Fibroblast of mammary gland (primary cell): ENCODE data around the gene HOXB9.

ENCODE experiments used
- DNase-seq: peaks from one replicate; pipeline ENCODE4 v3.0.0-alpha.2; 2010; ENCODE audit warnings: low read depth
- H3K4me3 ChIP-seq: 2 replicates; pipeline ENCODE4 v1.5.1; 2011; ENCODE audit warnings: low read depth, mild to moderate bottlenecking, low read length, moderate library complexity; ENCODE audit not compliant: control insufficient read depth
- TF ChIP-seq, protein P1 (sequence below): conservative IDR thresholded peaks from 2 replicates; pipeline ENCODE4 v1.5.1; 2011; ENCODE audit warnings: low read depth, low read length, inconsistent platforms; ENCODE audit not compliant: control insufficient read depth, insufficient read depth

HOXB9 gene

DNA sequence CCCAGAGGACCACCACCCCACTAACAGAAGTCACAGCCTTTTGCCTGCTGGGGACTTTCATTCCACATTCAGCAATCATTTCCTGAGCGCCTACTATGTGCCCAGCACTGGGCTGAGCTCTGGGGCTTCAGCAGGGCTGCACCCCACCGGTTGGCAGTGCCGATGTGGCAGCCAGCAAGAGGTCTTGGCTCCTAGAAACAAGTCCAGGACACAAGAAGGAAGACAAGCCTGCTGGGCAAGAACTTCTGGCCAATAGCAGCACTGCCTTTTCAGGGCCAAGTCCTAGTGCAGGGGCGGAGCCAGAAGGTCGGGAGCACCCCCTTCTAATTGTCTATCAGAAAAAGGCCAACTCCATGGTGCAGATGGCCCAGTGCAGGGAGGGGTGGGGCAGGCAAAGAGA, 13.0 kb upstream of the HOXB9 start:
- TF ChIP-seq, protein P1, sequence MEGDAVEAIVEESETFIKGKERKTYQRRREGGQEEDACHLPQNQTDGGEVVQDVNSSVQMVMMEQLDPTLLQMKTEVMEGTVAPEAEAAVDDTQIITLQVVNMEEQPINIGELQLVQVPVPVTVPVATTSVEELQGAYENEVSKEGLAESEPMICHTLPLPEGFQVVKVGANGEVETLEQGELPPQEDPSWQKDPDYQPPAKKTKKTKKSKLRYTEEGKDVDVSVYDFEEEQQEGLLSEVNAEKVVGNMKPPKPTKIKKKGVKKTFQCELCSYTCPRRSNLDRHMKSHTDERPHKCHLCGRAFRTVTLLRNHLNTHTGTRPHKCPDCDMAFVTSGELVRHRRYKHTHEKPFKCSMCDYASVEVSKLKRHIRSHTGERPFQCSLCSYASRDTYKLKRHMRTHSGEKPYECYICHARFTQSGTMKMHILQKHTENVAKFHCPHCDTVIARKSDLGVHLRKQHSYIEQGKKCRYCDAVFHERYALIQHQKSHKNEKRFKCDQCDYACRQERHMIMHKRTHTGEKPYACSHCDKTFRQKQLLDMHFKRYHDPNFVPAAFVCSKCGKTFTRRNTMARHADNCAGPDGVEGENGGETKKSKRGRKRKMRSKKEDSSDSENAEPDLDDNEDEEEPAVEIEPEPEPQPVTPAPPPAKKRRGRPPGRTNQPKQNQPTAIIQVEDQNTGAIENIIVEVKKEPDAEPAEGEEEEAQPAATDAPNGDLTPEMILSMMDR = no peak
- H3K4me3 ChIP-seq = no peak overlapping the region
- DNase-seq = no peak

DNA sequence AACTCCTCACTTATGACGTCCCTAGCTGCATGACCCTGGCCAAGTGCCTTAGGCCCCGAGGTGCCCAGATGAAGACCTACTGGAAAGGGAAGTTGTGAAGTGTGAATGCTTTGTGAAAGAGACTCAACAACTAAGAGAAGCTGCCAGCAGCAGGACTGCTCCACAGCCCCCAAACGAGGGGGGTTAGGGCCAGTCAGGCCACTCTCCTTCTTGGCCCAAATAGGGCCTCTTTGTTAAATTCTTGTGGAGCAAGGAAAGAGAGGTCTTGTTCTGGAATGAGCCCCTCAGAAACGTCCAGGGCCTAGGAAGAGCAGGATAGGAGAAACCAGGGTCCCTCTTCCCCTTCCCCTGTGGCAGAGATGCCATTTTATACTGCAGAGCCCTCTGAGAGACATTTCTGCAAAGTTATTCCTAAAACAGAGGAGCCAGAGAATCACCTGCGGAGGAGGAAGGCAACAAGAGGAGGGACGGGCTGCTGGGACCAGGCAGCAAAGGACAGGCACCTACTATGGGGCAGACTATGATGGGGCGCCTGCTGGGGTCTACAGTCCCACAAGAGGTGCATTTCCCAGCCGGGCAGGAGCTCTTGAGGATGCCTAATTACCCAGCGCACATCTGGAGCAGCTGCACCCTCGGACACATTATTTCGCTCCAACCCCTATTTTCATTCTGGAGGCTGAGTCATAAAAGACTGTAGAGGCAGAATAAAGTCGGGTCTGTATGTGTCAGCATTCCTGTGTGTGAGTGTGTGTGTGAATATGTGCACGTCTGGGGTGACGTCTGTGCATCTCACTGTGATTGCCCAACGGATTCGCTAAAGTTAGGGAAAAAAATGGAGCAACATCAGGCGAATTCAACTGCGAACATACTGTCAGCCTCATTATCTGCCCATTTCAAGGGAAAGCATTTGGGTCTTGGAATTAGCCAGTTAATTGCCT, 11.4 kb upstream of the HOXB9 start:
- peak; percentile 94 for DNase-seq
- TF ChIP-seq, protein P1 = no peak
- H3K4me3 ChIP-seq = no peak overlapping the region

DNA sequence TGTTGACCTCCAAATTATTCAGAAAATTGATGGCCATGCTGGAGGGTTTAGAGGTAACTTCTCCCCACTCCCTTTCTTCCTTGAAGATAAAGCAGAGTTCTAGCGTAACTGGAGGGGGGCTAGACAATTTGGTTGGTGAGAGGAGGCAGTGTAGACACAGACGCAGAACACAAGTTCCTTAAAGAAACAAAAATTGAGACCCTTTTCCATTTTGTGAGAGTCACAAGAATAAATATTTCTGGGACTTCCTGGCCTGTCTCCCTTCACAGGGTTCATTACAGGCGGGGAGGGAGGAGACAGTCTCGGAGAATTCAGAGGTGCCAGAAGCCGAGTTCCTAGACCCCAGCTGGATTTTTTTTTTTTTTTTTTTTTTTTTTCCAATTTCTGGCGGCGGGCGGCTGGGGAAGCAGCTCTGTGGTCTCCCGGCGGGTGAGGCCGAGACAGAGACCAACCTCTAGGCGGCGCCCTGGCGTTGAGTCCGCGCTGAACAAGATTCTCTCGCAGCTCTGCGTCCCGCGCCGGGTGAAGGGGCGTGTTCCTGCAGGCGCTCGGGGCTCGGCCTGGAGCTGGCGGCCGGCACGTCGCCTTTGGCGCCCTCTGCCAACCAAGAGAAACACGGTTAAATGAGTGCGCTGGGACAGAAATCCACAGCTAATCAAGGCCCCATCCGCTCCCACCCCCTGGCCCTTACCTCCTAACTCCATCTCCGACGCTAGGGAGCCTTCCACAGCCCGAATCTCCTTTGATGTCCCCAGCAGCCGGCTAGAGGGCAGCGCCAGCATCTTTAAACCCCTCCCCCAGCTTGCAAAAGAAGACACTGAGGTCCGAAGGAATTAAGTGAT, 10.2 kb upstream of the HOXB9 start:
- TF ChIP-seq, protein P1 = peak; percentile 43
- peak; percentile 67 for DNase-seq
- no peak overlapping the region for H3K4me3 ChIP-seq

DNA sequence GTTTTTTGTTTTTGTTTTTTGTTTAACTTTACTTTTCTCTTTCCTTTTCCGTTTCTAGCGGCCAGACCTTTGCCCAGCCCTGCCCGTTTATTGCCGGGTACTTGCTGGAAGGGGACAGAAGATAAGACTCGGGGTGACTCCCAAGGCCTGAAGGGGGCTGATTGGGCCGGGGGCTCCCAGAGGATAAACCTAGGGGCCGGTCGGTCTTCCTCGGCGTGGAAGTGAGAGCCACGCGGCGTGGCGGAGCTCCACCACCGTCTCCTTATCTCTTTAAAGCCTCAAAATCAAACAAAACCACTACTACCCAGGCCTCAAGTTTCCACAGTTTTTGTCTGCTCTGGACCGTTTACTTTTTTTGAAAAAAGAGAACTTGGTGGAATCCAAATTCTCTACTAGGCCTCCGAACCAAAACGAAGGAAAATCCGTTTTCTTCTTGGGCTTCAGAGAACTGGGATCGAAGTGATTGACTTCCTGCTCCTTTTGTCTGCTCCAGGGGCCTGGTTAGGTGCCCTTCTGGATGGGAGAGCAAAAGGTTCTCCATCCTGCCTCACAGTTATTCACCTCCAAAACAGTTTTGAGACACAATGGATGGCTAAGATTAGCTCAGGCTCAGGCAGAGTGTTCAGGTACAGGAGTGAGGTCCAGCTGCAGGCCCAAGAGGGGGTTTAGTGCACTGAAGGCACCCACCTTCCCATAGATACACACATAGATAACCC, 8.5 kb upstream of the HOXB9 start:
- DNase-seq = no peak
- TF ChIP-seq, protein P1 = no peak
- H3K4me3 ChIP-seq = no peak overlapping the region

DNA sequence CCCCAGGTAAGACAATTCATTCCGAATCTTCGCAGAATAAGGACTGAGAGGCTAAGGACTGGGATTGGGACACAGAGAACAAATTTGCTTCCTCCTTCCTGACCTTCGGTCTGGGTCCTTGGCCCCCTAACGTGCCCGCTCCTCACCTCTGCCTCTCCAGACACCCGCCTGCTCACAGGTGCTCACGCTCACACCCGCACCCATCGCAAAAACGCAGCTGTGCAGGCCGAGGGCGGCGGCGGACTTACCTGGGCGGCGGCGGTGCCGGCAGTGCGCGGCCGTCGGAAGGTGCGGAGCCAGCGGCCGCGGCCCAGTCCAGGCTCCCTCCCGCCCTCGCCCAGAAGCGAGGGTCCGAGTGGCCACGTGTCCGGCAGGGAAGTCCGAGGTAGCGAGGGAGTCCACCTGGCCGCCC, 7.1 kb upstream of the HOXB9 start:
- TF ChIP-seq, protein P1 = no peak
- no peak overlapping the region for H3K4me3 ChIP-seq
- DNase-seq = no peak

DNA sequence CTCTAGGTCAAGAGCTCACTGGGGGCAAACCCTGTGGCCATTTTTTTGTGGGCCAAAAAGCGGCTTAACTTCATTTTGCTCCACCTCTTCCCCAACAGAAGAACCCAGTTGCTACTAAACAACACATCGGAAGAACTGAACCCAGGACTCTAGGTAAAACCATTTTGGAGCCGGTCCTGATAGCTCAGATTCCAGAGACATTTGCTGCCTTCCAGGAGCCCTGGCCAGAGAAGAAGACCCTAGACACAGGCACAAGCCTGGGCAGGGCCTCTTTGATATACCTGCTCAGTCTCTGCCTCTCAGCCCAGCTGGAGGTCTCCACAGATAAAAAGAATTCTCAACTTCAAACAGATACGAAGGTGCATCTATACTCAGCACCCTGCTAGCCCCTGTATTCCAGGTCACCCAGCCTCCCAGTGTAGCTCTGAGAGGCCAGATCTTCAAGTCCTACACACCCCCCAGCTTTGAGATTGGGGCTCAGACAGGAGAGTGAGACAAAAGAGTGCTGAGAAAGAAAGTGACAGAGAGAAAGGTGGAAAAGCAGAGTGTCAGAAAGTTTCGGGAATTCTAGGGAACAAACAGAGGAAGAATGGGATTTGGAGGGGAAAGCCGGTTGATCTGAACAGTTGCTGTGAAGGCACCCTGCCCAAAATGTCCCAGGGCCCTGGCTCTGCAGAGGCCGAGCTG, 6.6 kb upstream of the HOXB9 start:
- TF ChIP-seq, protein P1 = no peak
- no peak for DNase-seq
- no peak overlapping the region for H3K4me3 ChIP-seq
